Muscle of leg (tissue), 11 donors: ENCODE results near the gene ZNF280A. TPM values are rescaled to one million over a fixed set of nuclear protein-coding genes. Genes with fewer than 3 reads are reported as not detected.
"Not testable (repeated sequence)": the region's sequence is repeated elsewhere in the genome, so short reads cannot be mapped to it uniquely, and the experiment has no call there.

Experiments
- DNase-seq: peaks from one replicate; pipeline ENCODE4 v3.0.0; 2013
- H3K27ac ChIP-seq: one replicate; pipeline ENCODE4 v1.5.1; 2013; ENCODE audit warnings: mild to moderate bottlenecking, low read length, control low read depth
- H3K27me3 ChIP-seq: one replicate; pipeline ENCODE4 v1.6.1; 2013; ENCODE audit warnings: low read length; ENCODE audit not compliant: control insufficient read depth, insufficient read depth
- H3K36me3 ChIP-seq: one replicate; pipeline ENCODE4 v1.6.1; 2013; ENCODE audit warnings: low read length; ENCODE audit not compliant: control insufficient read depth, insufficient read depth
- H3K4me1 ChIP-seq: one replicate; pipeline ENCODE4 v1.6.1; 2013; ENCODE audit warnings: low read length; ENCODE audit not compliant: control insufficient read depth, insufficient read depth
- H3K4me3 ChIP-seq: one replicate; pipeline ENCODE4 v1.5.1; 2013; ENCODE audit warnings: low read length, control low read depth
- H3K9me3 ChIP-seq: replicated peaks from 2 replicates; pipeline ENCODE4 v1.6.1; 2013; ENCODE audit warnings: low read depth, low read length; ENCODE audit not compliant: control insufficient read depth
- WGBS: methylation state at CpG from one replicate; pipeline ENCODE4 v1.1.5; 2013; ENCODE audit warnings: missing lambda C conversion rate; ENCODE audit not compliant: insufficient coverage; 5-methylcytosine and 5-hydroxymethylcytosine counted together
- polyA plus RNA-seq, 8 donors: library from polyadenylated mRNA; unstranded; fragments of 120-200 nt; gene quantifications; one replicate each; pipeline versions ENCODE4 v1.2.1 to v1.2.3, GENCODE V29; 2013; ENCODE audit warnings: inconsistent platforms in 1 of 8, low replicate concordance in 1 of 8; ENCODE audit not compliant: insufficient read length in 8 of 8, insufficient read depth in 1 of 8
- total RNA-seq: library from RNA; stranded (reverse); fragments of 120-200 nt; gene quantifications from one replicate; pipeline ENCODE4 v1.2.4, GENCODE V29; 2013

Gene ZNF280A
- total and polyA plus RNA-seq, 9 donors: 0.08 to 0.09 TPM; not detected in 7

DNA sequence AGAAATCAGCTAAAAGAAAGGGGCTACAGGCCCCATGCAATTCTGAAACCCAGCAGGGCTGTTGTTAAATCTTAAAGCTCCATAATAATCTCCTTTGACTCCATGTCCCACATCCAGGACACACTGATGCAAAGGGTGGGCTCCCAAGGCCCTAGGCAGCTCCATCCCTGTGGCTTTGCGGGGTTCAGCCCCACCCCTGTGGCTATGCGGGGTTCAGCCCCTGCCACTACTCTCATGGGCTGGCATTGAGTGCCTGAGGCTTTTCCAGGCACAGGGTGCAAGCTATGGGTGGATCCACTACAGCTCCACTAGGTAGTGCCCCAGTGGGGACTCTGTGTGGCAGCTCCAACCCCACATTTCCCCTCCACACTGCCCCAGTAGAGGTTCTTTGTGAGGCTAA lies 8.7 kb upstream of the ZNF280A start:
- Histone ChIP-seq H3K36me3 (no peaks in the 10 kb centered on the region), H3K9me3 (no peaks in the 10 kb centered on the region), H3K27me3 (peaks cover 5% of the 10 kb centered on the region), H3K4me1 (no peaks in the 10 kb centered on the region), H3K27ac (no peak overlapping the region), H3K4me3 (no peak overlapping the region)
- WGBS: 66% methylated on average over 2 of the region's 2 CpGs
- DNase-seq: no peak

DNA sequence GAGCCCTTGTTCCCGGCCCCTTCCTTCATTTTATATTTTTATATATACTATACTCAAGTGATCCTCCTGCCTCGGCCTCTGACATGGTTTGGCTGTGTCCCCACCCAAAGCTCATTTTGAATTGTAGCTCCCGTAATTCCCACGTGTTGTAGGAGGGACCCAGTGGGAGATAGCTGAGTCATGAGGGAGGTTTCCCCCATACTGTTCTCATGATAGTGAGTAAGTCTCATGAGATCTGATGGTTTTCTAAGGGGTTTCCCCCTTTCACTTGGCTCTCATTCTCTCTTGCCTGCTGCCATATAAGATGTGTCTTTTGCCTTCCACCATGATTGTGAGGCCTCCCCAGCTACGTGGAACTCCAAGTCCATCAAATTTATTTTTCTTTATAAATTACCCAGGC lies 7.2 kb upstream of the ZNF280A start:
- no CpG with 5 or more reads among the region's 5 CpGs for WGBS
- H3K36me3 ChIP-seq: no peaks in the 10 kb centered on the region
- H3K4me1 ChIP-seq: no peaks in the 10 kb centered on the region
- H3K27ac ChIP-seq: no peak overlapping the region
- no peak for DNase-seq
- H3K4me3 ChIP-seq: no peak overlapping the region
- no peaks in the 10 kb centered on the region for H3K9me3 ChIP-seq
- peaks cover 5% of the 10 kb centered on the region for H3K27me3 ChIP-seq

DNA sequence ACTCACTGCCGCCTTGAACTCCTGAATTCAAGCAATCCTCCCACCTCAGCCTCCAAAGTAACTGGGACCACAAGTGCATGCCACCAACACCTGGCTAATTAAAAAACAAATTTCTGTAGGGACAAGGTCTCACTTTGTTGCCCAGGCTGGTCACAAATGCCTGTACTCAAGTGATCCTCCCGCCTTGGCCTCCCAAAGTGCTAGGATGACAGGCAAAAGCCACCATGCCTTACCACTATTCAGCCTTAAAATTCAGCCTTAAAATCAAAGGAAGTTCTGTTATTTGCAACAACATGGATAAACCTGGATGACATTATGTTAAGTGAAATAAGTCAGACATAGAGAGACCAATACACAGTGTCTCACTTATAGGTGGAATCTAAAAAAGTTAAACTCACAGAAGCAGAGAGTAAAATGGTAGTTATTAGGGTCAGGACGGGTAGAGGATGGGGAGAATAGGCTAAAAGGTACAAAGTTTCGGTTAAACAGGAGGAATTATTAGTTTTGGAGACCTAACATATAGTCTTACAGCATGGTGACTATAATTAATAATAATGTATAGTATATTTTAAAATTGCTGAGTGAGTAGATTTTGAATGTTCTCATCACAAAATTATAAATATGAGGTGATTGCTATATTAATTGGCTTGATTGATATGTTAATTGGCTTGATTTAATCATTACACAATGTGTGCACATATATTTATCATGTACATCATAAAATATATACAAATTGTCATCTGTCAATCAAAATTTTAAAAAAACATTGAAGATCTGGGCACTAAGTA lies 6.2 kb upstream of the ZNF280A start:
- peaks cover 5% of the 10 kb centered on the region for H3K27me3 ChIP-seq
- no peaks in the 10 kb centered on the region for H3K9me3 ChIP-seq
- no peaks in the 10 kb centered on the region for H3K36me3 ChIP-seq
- DNase-seq: no peak
- 100% methylated on average over 1 of the region's 4 CpGs for WGBS
- no peaks in the 10 kb centered on the region for H3K4me1 ChIP-seq
- no peak overlapping the region for H3K4me3 ChIP-seq
- no peak overlapping the region for H3K27ac ChIP-seq

DNA sequence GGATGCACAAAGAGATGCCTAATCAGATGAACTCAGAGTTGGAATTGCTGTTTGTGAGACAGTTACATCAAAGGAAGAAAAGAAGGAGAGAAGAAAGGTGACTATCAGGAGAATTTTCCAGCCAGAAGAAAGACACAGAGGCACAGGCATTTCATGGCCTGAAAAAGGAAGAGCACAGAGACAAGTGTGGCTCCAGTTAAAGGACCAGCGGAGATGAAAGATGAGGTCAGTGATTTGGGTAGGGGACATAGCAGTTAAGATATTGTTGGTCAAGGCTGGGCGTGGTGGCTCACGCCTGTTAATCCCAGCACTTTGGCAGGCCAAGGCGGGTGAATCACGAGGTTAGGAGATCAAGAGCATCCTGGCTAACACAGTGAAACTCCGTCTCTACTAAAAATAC lies 3.4 kb upstream of the ZNF280A start:
- DNase-seq: no peak
- WGBS: 100% methylated on average over 3 of the region's 6 CpGs
- no peaks in the 10 kb centered on the region for H3K4me1 ChIP-seq
- H3K9me3 ChIP-seq: no peaks in the 10 kb centered on the region
- H3K27me3 ChIP-seq: peaks cover 5% of the 10 kb centered on the region
- no peaks in the 10 kb centered on the region for H3K36me3 ChIP-seq
- no peak overlapping the region for H3K27ac ChIP-seq
- H3K4me3 ChIP-seq: no peak overlapping the region

DNA sequence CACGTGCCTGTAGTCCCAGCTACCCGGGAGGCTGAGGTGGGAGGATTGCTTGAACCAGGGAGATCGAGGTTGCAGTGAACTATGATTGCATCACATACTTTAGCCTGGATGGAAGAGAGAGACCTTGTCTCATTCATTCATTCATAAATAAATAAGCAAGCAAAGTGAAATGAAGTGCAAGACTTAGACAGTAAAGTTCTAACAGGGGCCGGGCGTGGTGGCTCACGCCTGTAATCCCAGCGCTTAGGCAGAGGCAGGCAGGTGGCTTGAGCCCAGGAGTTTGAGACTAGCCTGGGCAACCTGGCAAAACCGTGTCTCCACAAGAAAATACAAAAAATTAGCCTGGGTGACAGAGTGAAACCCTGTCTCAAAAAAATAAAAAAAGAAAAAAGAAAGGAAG lies 1.6 kb upstream of the ZNF280A start:
- H3K9me3 ChIP-seq: no peaks in the 10 kb centered on the region
- no peaks in the 10 kb centered on the region for H3K4me1 ChIP-seq
- WGBS: 84% methylated on average over 4 of the region's 8 CpGs
- no peak overlapping the region for H3K4me3 ChIP-seq
- H3K27ac ChIP-seq: no peak overlapping the region
- H3K36me3 ChIP-seq: no peaks in the 10 kb centered on the region
- H3K27me3 ChIP-seq: peaks cover 5% of the 10 kb centered on the region
- no peak for DNase-seq

- H3K27me3 ChIP-seq: peaks cover 5% of the 10 kb centered on the region
- no peak overlapping the region for H3K27ac ChIP-seq
- H3K9me3 ChIP-seq: no peaks in the 10 kb centered on the region
- H3K4me1 ChIP-seq: no peaks in the 10 kb centered on the region
- no peak for DNase-seq
- no peak overlapping the region for H3K4me3 ChIP-seq
- WGBS: 81% methylated on average over 8 of the region's 12 CpGs
- no peaks in the 10 kb centered on the region for H3K36me3 ChIP-seq
Observed at GRCh38 chr22:22520667-22521602, 865 bp upstream of the ZNF280A start.

DNA sequence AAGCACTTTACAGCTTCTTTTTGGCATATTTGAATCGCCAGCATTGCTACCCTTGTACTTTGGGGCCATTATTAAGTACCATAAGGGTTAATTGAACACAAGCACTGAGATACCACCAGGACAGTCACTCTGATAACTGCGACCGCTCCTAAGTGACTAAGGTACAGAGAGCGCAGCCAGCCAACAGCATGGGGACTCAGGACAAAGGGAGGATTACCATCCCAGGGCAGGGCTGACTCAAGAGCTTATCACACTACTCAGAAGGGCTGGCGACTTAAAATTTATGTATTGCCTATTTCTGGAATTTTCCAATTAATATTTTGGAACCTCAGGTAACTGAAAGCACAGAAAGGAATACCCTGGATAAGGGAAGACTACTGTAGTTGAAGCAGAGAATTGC lies 479 bp downstream of the ZNF280A start:
- Histone ChIP-seq H3K36me3 (no peaks in the 10 kb centered on the region), H3K27me3 (peaks cover 3% of the 10 kb centered on the region)
- WGBS: 62% methylated on average over 4 of the region's 5 CpGs

DNA sequence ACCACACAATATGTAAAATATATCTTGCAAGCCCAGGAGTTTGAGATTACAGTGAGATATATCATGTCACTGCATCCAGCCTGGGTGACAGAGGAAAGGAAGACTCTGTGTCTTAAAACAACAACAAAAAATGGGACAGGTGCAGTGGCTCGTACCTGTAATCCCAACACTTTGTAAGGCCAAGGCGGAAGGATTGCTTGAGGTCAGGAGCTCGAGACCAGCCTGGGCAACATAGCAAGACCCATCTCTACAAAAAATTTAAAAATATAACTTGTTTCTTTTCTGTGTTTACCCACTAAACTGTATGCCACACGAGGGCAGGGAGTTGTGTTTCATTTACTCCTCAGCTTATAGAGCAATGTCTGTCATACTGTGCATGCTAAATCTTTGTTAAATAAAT lies 3.1 kb downstream of the ZNF280A start:
- Histone ChIP-seq H3K9me3 (no peaks in the 10 kb centered on the region), H3K36me3 (no peaks in the 10 kb centered on the region), H3K27me3 (no peaks in the 10 kb centered on the region), H3K27ac (no peak overlapping the region), H3K4me1 (peaks cover 11% of the 10 kb centered on the region), H3K4me3 (no peak overlapping the region)
- DNase-seq: no peak
- no CpG with 5 or more reads among the region's 4 CpGs for WGBS

More for the DNA sequence above, 479 bp downstream of the ZNF280A start:
- Histone ChIP-seq H3K9me3 (no peaks in the 10 kb centered on the region), H3K4me1 (peaks cover 4% of the 10 kb centered on the region), H3K27ac (no peak overlapping the region), H3K4me3 (no peak overlapping the region)
- DNase-seq: no peak

- Histone ChIP-seq H3K36me3 (no peaks in the 10 kb centered on the region), H3K27me3 (no peaks in the 10 kb centered on the region), H3K4me1 (peaks cover 11% of the 10 kb centered on the region), H3K9me3 (no peaks in the 10 kb centered on the region), H3K4me3 (no peak overlapping the region), H3K27ac (no peak overlapping the region)
- DNase-seq: no peak
Observed at GRCh38 chr22:22515890-22516289, 4.2 kb downstream of the ZNF280A start.

DNA sequence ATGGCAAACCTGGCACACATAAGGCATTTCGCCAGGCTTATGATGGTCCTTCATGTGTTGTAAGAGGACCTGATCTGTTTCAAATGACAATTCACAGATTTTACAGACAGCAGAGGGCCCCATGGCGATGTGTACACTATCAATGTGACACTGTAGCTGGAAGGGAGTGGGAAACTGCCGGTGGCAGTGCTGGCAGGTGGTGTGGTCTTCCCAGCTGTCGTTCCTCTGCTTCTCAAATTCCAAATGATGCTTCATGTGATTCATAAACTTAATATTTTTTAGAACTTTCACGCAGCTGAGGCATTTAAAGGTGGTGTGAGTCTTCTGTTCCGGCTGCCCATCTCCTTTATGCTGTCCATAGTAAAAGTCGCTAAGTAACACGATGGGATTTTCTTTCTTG lies 5.6 kb downstream of the ZNF280A start:
- Histone ChIP-seq H3K27ac (peak overlapping the region; percentile 42), H3K4me1 (peaks cover 11% of the 10 kb centered on the region)
- H3K36me3 ChIP-seq, H3K9me3 ChIP-seq, H3K4me3 ChIP-seq, H3K27me3 ChIP-seq: not testable (repeated sequence)
- peak; percentile 27 for DNase-seq
- 48% methylated on average over 3 of the region's 8 CpGs for WGBS
